Measurements from ENCODE around the gene XCL1. TPM values are rescaled to one million over a fixed set of nuclear protein-coding genes. Genes with fewer than 3 reads are reported as not detected.
A peak's percentile ranks its signal among the peaks of the same experiment; 100 is the strongest.

XCL1 gene
- total RNA-seq, 4 donors from 2014 or later, result 0.47 TPM; not detected in 3

GRCh38 chr1:168581817-168582572 is 5.6 kb downstream of the XCL1 start:
- WGBS, 2 donors (ENCODE audit: low coverage in 1 of 2), result 54 to 76% methylated on average over 4 of the region's 4 CpGs
- no peak for TF ChIP-seq POLR2A (IDR thresholded peaks at IDR 0.05)
- TF ChIP-seq POLR2AphosphoS5 (IDR thresholded peaks at IDR 0.05), result no peak
- TF ChIP-seq EP300 (IDR thresholded peaks at IDR 0.05), result no peak
- TF ChIP-seq CTCF (IDR thresholded peaks at IDR 0.05), result no peak
- H3K4me3 ChIP-seq, result no peak overlapping the region
- H3K9me3 ChIP-seq, result no peaks in the 10 kb centered on the region
- peaks cover 0 to 24% (median 4%) of the 10 kb centered on the region in 3 donors for H3K4me1 ChIP-seq
- H3K27ac ChIP-seq, result no peak overlapping the region
- no peaks in the 10 kb centered on the region for H3K36me3 ChIP-seq
- ATAC-seq, result no peak
- no peaks in the 10 kb centered on the region for H3K27me3 ChIP-seq

GRCh38 chr1:168582688-168583336 is 6.4 kb downstream of the XCL1 start:
- no peak overlapping the region for H3K4me3 ChIP-seq
- 8 to 30% methylated on average over 6 of the region's 6 CpGs for WGBS, 2 donors (ENCODE audit: low coverage in 1 of 2)
- no peak overlapping the region for H3K27ac ChIP-seq
- H3K4me1 ChIP-seq, result peaks cover 0 to 24% (median 4%) of the 10 kb centered on the region in 3 donors
- peak; percentile 38 for ATAC-seq
- TF ChIP-seq EP300 (IDR thresholded peaks at IDR 0.05), result no peak
- TF ChIP-seq CTCF (IDR thresholded peaks at IDR 0.05), result no peak
- TF ChIP-seq POLR2AphosphoS5 (IDR thresholded peaks at IDR 0.05), result no peak
- no peak for TF ChIP-seq POLR2A (IDR thresholded peaks at IDR 0.05)
- no peaks in the 10 kb centered on the region for H3K27me3 ChIP-seq
- H3K9me3 ChIP-seq, result no peaks in the 10 kb centered on the region
- H3K36me3 ChIP-seq, result no peaks in the 10 kb centered on the region

GRCh38 chr1:168583571-168583970 is 7.2 kb downstream of the XCL1 start:
- peaks cover 0 to 24% (median 4%) of the 10 kb centered on the region in 3 donors for H3K4me1 ChIP-seq
- H3K36me3 ChIP-seq, result no peaks in the 10 kb centered on the region
- peak; percentile 31 for ATAC-seq
- no peak for TF ChIP-seq POLR2AphosphoS5 (IDR thresholded peaks at IDR 0.05)
- no peak for TF ChIP-seq POLR2A (IDR thresholded peaks at IDR 0.05)
- no peak for TF ChIP-seq CTCF (IDR thresholded peaks at IDR 0.05)
- TF ChIP-seq EP300 (IDR thresholded peaks at IDR 0.05), result no peak
- no peak overlapping the region for H3K4me3 ChIP-seq
- no peaks in the 10 kb centered on the region for H3K9me3 ChIP-seq
- no peaks in the 10 kb centered on the region for H3K27me3 ChIP-seq
- no peak overlapping the region for H3K27ac ChIP-seq
- whole genome bisulfite sequencing, 2 donors (ENCODE audit: low coverage in 1 of 2), result 63 to 79% methylated on average over 3 to 5 of the region's 6 CpGs

- Histone ChIP-seq H3K27me3 (no peaks in the 10 kb centered on the region), H3K9me3 (no peaks in the 10 kb centered on the region), H3K36me3 (no peaks in the 10 kb centered on the region), H3K4me1 (peaks cover 0 to 24% (median 4%) of the 10 kb centered on the region in 3 donors), H3K27ac (no peak overlapping the region), H3K4me3 (no peak overlapping the region)
- TF ChIP-seq POLR2A (IDR thresholded peaks at IDR 0.05) (no peak), POLR2AphosphoS5 (IDR thresholded peaks at IDR 0.05) (no peak), EP300 (IDR thresholded peaks at IDR 0.05) (no peak), CTCF (IDR thresholded peaks at IDR 0.05) (no peak)
- no peak for ATAC-seq
- 23 to 40% methylated on average over 3 of the region's 3 CpGs for whole genome bisulfite sequencing, 2 donors (ENCODE audit: low coverage in 1 of 2)
Measured at GRCh38 chr1:168585191-168585590, 8.8 kb downstream of the XCL1 start.

All from gastroesophageal sphincter (tissue), 4 donors.